Trophoblast cell (in vitro differentiated cells and primary cell): Measurements from ENCODE around the gene FXYD3.

Experiments
- DNase-seq, 2 donors: peaks; one replicate each; pipeline ENCODE4 v3.0.0-alpha.2; 2016
- H2AFZ ChIP-seq: 2 replicates; pipeline ENCODE4 v1.6.1; 2013; ENCODE audit warnings: low read length, moderate library complexity, mild to moderate bottlenecking; ENCODE audit not compliant: insufficient read depth, poor library complexity
- H2AK5ac ChIP-seq: 2 replicates; pipeline ENCODE4 v1.6.1; 2013; ENCODE audit warnings: mild to moderate bottlenecking, low read length
- H2BK120ac ChIP-seq: 2 replicates; pipeline ENCODE4 v1.6.1; 2013; ENCODE audit warnings: low read length, mild to moderate bottlenecking, moderate library complexity; ENCODE audit not compliant: insufficient read depth, poor library complexity
- H2BK12ac ChIP-seq: 2 replicates; pipeline ENCODE4 v1.6.1; 2013; ENCODE audit warnings: mild to moderate bottlenecking, low read length, moderate library complexity
- H2BK5ac ChIP-seq: 2 replicates; pipeline ENCODE4 v1.6.1; 2013; ENCODE audit warnings: low read length, low read depth, moderate library complexity, mild to moderate bottlenecking; ENCODE audit not compliant: poor library complexity
- H3K14ac ChIP-seq: 2 replicates; pipeline ENCODE4 v1.6.1; 2013; ENCODE audit warnings: mild to moderate bottlenecking, low read length
- H3K18ac ChIP-seq: 2 replicates; pipeline ENCODE4 v1.6.1; 2013; ENCODE audit warnings: mild to moderate bottlenecking, low read length
- H3K23ac ChIP-seq: 2 replicates; pipeline ENCODE4 v1.6.1; 2013; ENCODE audit warnings: low read length
- H3K27ac ChIP-seq: 2 replicates; pipeline ENCODE4 v1.5.1; 2013; ENCODE audit warnings: low read depth, mild to moderate bottlenecking, inconsistent platforms, low read length, moderate library complexity
- H3K27me3 ChIP-seq: 2 replicates; pipeline ENCODE4 v1.6.1; 2013; ENCODE audit warnings: inconsistent platforms, mild to moderate bottlenecking, low read length, moderate library complexity; ENCODE audit not compliant: insufficient read depth
- H3K36me3 ChIP-seq, 2 experiments: 1 replicate in 1 of 2; 2 replicates in 1 of 2; pipeline ENCODE4 v1.6.1; 2013; ENCODE audit warnings: low read length in 2 of 2, mild to moderate bottlenecking in 2 of 2, moderate library complexity in 1 of 2; ENCODE audit not compliant: insufficient read depth in 2 of 2, control insufficient read depth in 1 of 2
- H3K4ac ChIP-seq: 2 replicates; pipeline ENCODE4 v1.6.1; 2013; ENCODE audit warnings: low read depth, mild to moderate bottlenecking, low read length, moderate library complexity
- H3K4me1 ChIP-seq, 2 experiments: 1 replicate in 1 of 2; 2 replicates in 1 of 2; pipeline ENCODE4 v1.6.1; 2013; ENCODE audit warnings: low read length in 2 of 2, mild to moderate bottlenecking in 2 of 2, moderate library complexity in 1 of 2; ENCODE audit not compliant: insufficient read depth in 2 of 2, control insufficient read depth in 1 of 2
- H3K4me2 ChIP-seq: 2 replicates; pipeline ENCODE4 v1.6.1; 2013; ENCODE audit warnings: inconsistent platforms, mild to moderate bottlenecking, low read length, moderate library complexity
- H3K4me3 ChIP-seq: 2 replicates; pipeline ENCODE4 v1.5.1; 2013; ENCODE audit warnings: mild to moderate bottlenecking, low read depth, low read length, inconsistent platforms
- H3K79me1 ChIP-seq: one replicate; pipeline ENCODE4 v1.6.1; 2013; ENCODE audit warnings: low read length
- H3K79me2 ChIP-seq: 2 replicates; pipeline ENCODE4 v1.6.1; 2013; ENCODE audit warnings: low read length, mild to moderate bottlenecking; ENCODE audit not compliant: control insufficient read depth, insufficient read depth, poor library complexity
- H3K9ac ChIP-seq: 2 replicates; pipeline ENCODE4 v1.6.1; 2013; ENCODE audit warnings: mild to moderate bottlenecking, low read length
- H3K9me3 ChIP-seq: 2 replicates; pipeline ENCODE4 v1.6.1; 2013; ENCODE audit warnings: low read depth, mild to moderate bottlenecking, control low read depth, inconsistent platforms, low read length; ENCODE audit not compliant: insufficient read depth
- H4K12ac ChIP-seq: 2 replicates; pipeline ENCODE4 v1.6.1; 2013; ENCODE audit warnings: low read depth, mild to moderate bottlenecking, low read length, moderate library complexity
- H4K8ac ChIP-seq: 2 replicates; pipeline ENCODE4 v1.6.1; 2013; ENCODE audit warnings: low read depth, mild to moderate bottlenecking, low read length, moderate library complexity
- H4K91ac ChIP-seq: one replicate; pipeline ENCODE4 v1.6.1; 2013; ENCODE audit warnings: low read depth, mild to moderate bottlenecking, low read length, moderate library complexity
- WGBS: extraction: QIAGEN DNeasy Blood & Tissue Kit; methylation state at CpG from one replicate; pipeline ENCODE4 v1.1.7; 2013; ENCODE audit warnings: missing lambda C conversion rate; ENCODE audit not compliant: insufficient read length, insufficient coverage; ENCODE audit errors: extremely low coverage; 5-methylcytosine and 5-hydroxymethylcytosine counted together

FXYD3 gene

DNA sequence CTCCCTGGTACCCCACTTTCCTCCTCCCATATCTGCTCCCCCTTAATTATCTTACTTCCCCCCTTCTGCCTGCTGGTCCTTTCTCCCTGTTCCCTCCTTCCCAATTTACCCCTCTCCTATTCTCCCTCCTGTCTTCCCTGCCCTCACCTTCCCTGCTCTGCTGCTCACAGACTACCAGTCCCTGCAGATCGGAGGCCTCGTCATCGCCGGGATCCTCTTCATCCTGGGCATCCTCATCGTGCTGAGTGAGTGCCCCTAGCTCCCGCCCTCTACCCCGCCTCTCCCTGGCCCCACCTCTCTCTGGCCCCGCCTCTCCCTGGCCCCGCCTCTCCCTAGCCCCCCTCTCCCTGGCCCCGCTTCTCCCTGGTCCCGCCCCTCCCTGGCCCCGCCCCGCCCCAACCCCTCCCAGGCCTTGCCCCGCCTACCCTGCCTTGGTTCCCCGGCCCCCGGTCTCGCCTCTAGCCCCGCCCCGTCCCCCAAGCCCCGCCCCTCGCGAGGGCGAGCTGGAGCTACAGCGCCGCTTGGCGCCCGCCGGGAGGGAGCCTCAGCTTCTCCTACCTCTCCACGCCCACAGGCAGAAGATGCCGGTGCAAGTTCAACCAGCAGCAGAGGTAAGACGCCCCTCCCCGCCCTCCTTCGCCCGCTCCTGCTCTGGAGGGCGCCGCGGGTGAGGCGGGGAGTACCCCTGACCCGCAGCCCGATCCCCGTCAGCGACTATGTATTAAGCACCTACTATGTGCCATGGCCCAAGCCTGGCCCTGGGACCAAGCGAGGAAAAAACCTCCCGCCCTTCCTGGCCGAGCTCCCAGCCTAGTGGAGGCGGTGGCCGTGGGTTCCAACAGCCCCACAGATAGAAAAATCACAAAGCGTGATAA is 25.6 kb downstream of the FXYD3 start:
- no peak overlapping the region for H3K18ac ChIP-seq
- H3K9ac ChIP-seq = no peak overlapping the region
- H3K4me3 ChIP-seq = no peak overlapping the region
- no peak overlapping the region for H3K4me2 ChIP-seq
- peaks cover under 1% of the 10 kb centered on the region for H3K9me3 ChIP-seq
- no peaks in the 10 kb centered on the region for H3K36me3 ChIP-seq
- H2AK5ac ChIP-seq = no peak overlapping the region
- DNase-seq = peak; percentile 90 to 93
- no peak overlapping the region for H4K12ac ChIP-seq
- H2AFZ ChIP-seq = no peak overlapping the region
- no peak overlapping the region for H3K23ac ChIP-seq
- H2BK120ac ChIP-seq = no peak overlapping the region
- H3K14ac ChIP-seq = no peak overlapping the region
- no peak overlapping the region for H2BK12ac ChIP-seq
- H3K4ac ChIP-seq = no peak overlapping the region
- no peaks in the 10 kb centered on the region for H3K79me2 ChIP-seq
- H4K8ac ChIP-seq = no peak overlapping the region
- WGBS = no CpG with 5 or more reads among the region's 48 CpGs
- H4K91ac ChIP-seq = no peak overlapping the region
- no peak overlapping the region for H2BK5ac ChIP-seq
- H3K27ac ChIP-seq = no peak overlapping the region
- H3K4me1 ChIP-seq = peaks cover 0 to 8% of the 10 kb centered on the region in 2 experiments
- no peaks in the 10 kb centered on the region for H3K79me1 ChIP-seq
- H3K27me3 ChIP-seq = peaks cover 26% of the 10 kb centered on the region

DNA sequence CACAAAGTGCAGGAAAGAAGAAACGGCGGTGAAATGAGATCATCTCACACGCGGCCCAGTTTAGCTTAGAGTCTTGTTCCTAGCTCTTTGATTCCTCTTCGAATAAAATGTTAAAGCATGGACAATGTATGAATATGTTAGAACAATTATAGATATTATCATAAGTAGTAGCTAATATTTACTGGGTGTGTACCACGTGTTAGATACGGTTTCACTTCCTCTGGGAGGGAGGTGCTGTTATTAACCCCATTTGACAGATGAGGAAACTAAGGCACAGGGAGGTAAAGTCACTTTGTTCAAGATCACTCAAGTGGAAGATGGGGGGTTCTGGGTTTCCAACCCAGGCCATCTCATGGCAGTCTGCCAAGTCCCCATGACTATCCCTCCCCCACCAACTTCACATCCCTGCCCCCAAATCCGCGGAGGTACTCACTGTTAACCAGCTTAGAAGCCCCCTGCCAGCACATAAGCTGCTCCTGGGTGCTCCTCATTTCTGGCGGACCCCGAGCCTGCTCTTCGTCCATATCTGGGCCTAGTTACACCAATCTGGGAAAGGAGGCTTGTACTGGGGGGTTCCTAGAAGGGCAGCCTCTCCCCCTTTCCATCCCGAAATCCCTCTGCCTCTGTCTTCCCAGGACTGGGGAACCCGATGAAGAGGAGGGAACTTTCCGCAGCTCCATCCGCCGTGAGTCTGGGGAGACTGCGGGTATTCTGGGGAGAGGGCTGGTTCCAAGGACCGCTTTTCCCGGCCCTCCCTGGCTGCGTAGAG is 26.4 kb downstream of the FXYD3 start:
- Histone ChIP-seq H2BK12ac (no peak overlapping the region), H3K27me3 (peaks cover 26% of the 10 kb centered on the region), H3K27ac (no peak overlapping the region), H2AK5ac (no peak overlapping the region), H3K4me1 (peaks cover 0 to 8% of the 10 kb centered on the region in 2 experiments), H3K9me3 (no peaks in the 10 kb centered on the region), H3K4ac (no peak overlapping the region), H2AFZ (no peak overlapping the region), H3K79me2 (no peaks in the 10 kb centered on the region), H4K8ac (no peak overlapping the region), H4K91ac (no peak overlapping the region), H3K9ac (no peak overlapping the region), H3K4me2 (peak overlapping the region; percentile 42), H3K18ac (no peak overlapping the region), H3K36me3 (no peaks in the 10 kb centered on the region), H2BK5ac (no peak overlapping the region), H3K23ac (no peak overlapping the region), H3K14ac (no peak overlapping the region), H4K12ac (no peak overlapping the region), H2BK120ac (no peak overlapping the region), H3K79me1 (no peaks in the 10 kb centered on the region), H3K4me3 (no peak overlapping the region)
- no peak for DNase-seq
- no CpG with 5 or more reads among the region's 21 CpGs for WGBS

DNA sequence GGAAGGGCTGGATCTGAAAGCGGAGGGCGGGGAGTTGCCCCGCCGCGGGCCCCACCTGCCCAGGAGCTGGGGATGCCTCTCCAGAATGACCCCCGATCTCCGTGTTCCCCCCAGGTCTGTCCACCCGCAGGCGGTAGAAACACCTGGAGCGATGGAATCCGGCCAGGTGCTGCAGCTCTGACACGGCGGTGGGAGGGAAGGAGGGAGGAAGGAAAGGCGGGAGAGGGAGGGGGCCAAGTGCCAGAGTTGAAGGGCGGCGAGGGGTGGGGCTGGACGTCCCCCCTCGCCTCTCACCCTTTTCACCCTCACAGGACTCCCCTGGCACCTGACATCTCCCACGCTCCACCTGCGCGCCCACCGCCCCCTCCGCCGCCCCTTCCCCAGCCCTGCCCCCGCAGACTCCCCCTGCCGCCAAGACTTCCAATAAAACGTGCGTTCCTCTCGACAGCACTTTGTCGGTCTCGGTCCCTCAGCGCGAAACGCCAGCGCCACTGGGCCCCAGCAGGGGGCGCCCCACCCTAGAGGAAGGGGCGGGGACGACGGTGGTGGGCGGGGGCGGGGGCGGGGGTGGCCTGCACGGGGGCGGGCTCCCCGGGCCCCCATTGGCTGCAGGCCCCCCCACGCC is 27.1 kb downstream of the FXYD3 start:
- Histone ChIP-seq H4K91ac (no peak overlapping the region), H3K23ac (no peak overlapping the region), H3K79me1 (no peaks in the 10 kb centered on the region), H4K8ac (no peak overlapping the region), H3K9ac (no peak overlapping the region), H3K9me3 (no peaks in the 10 kb centered on the region), H3K4me2 (peak overlapping the region; percentile 42), H3K79me2 (no peaks in the 10 kb centered on the region), H3K4me1 (peaks cover 0 to 8% of the 10 kb centered on the region in 2 experiments), H3K4ac (no peak overlapping the region), H4K12ac (no peak overlapping the region), H3K18ac (no peak overlapping the region), H2BK120ac (no peak overlapping the region), H3K27me3 (peaks cover 26% of the 10 kb centered on the region), H3K14ac (no peak overlapping the region), H3K4me3 (no peak overlapping the region), H2BK5ac (no peak overlapping the region), H2AFZ (no peak overlapping the region), H3K27ac (no peak overlapping the region), H2AK5ac (no peak overlapping the region), H3K36me3 (no peaks in the 10 kb centered on the region), H2BK12ac (no peak overlapping the region)
- DNase-seq = peak in 1 of 2 donors; percentile 65
- no CpG with 5 or more reads among the region's 46 CpGs for WGBS

DNA sequence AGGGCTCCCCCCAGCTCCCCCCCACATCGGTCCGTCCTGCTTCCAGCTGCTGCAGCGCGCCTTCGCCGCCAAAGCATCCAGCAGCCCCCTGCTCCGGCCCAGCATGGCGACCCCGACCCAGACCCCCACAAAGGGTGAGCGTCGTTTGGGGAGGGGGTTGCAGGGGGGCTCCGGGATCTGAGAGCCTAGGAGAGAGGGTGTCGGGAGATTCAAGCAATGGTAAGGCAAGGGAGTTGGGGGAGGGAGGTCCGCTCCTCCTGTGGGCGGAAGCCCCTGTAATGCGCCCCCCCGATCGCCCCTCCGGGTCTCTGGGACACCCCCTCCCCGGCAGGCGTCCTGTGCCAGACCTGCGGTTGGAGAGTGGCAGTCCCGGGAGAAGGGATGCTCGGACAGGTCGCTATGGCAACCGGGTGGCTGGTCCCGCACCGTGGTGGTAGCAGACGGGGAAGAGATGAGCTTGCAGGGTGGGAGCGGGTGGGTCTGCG is 27.6 kb downstream of the FXYD3 start, which contains the start of gene FXYD7:
FXYD7 (plus strand) TSS at position 25 of the 485 bp plus-strand sequence; CDS start at position 104, 79 bp downstream.
- no peak within 1 kb of the TSS for H3K4me3 ChIP-seq
- no peak within 1 kb of the TSS for H4K12ac ChIP-seq
- peak within 1 kb of the TSS; percentile 42 for H3K4me2 ChIP-seq
- H3K79me1 ChIP-seq = no peaks in the 10 kb centered on the region
- no peak within 1 kb of the TSS for H4K91ac ChIP-seq
- H2BK12ac ChIP-seq = no peak within 1 kb of the TSS
- no peak within 1 kb of the TSS for H2AK5ac ChIP-seq
- H3K4me1 ChIP-seq = peaks cover 0 to 8% of the 10 kb centered on the region in 2 experiments
- no peaks in the 10 kb centered on the region for H3K36me3 ChIP-seq
- no peak within 1 kb of the TSS for H3K18ac ChIP-seq
- H3K4ac ChIP-seq = no peak within 1 kb of the TSS
- no peak within 1 kb of the TSS for H3K14ac ChIP-seq
- H3K79me2 ChIP-seq = no peaks in the 10 kb centered on the region
- no peak within 1 kb of the TSS for H2AFZ ChIP-seq
- no peaks in the 10 kb centered on the region for H3K9me3 ChIP-seq
- H3K23ac ChIP-seq = no peak within 1 kb of the TSS
- no peak within 1 kb of the TSS for H4K8ac ChIP-seq
- peaks cover 26% of the 10 kb centered on the region for H3K27me3 ChIP-seq
- H3K9ac ChIP-seq = no peak within 1 kb of the TSS
- H3K27ac ChIP-seq = no peak within 1 kb of the TSS
- WGBS = no CpG with 5 or more reads among the region's 31 CpGs
- DNase-seq = no peak
- H2BK5ac ChIP-seq = no peak within 1 kb of the TSS
- H2BK120ac ChIP-seq = no peak within 1 kb of the TSS
